Measurements from ENCODE around the gene TBC1D10B.

DNA sequence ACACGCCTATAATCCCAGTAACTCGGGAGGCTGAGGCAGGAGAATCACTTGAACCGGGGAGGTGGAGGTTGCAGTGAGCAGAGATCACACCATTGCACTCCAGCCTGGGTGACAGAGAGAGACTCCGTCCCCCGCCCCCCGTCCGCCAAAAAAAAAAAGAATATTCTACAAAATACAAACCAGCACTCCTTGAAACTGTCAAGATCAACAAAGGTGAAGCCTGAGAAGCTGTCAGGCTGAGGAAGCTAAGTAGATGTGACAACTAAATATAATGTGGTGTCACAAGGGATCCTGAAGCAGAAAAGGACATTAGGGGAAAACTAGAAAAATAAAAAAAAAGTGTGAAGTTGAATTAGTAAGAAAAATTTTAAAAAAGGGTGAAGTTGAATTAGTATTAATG, 21.4 kb downstream of the TBC1D10B start:
- TF ChIP-seq, protein P1, sequence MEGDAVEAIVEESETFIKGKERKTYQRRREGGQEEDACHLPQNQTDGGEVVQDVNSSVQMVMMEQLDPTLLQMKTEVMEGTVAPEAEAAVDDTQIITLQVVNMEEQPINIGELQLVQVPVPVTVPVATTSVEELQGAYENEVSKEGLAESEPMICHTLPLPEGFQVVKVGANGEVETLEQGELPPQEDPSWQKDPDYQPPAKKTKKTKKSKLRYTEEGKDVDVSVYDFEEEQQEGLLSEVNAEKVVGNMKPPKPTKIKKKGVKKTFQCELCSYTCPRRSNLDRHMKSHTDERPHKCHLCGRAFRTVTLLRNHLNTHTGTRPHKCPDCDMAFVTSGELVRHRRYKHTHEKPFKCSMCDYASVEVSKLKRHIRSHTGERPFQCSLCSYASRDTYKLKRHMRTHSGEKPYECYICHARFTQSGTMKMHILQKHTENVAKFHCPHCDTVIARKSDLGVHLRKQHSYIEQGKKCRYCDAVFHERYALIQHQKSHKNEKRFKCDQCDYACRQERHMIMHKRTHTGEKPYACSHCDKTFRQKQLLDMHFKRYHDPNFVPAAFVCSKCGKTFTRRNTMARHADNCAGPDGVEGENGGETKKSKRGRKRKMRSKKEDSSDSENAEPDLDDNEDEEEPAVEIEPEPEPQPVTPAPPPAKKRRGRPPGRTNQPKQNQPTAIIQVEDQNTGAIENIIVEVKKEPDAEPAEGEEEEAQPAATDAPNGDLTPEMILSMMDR (IDR thresholded peaks at IDR 0.05; ENCODE audit: insufficient read depth, low read length): no peak
- TF ChIP-seq POLR2AphosphoS5 (IDR thresholded peaks at IDR 0.05; ENCODE audit: low read depth) (no peak), SPI1 (IDR thresholded peaks at IDR 0.05; ENCODE audit: borderline replicate concordance, low read depth) (no peak)

Measured in HL-60 (cell line).